GM21528 (cell line): ENCODE results near the gene FCRL4.

Experiments used
- ATAC-seq: cut with Tn5 transposase; IDR thresholded peaks from one replicate; pipeline ENCODE4 v1.9.1; 2021; ENCODE audit warnings: mild to moderate bottlenecking, moderate library complexity; ENCODE audit not compliant: unreplicated experiment, low FRiP score

Gene FCRL4

DNA sequence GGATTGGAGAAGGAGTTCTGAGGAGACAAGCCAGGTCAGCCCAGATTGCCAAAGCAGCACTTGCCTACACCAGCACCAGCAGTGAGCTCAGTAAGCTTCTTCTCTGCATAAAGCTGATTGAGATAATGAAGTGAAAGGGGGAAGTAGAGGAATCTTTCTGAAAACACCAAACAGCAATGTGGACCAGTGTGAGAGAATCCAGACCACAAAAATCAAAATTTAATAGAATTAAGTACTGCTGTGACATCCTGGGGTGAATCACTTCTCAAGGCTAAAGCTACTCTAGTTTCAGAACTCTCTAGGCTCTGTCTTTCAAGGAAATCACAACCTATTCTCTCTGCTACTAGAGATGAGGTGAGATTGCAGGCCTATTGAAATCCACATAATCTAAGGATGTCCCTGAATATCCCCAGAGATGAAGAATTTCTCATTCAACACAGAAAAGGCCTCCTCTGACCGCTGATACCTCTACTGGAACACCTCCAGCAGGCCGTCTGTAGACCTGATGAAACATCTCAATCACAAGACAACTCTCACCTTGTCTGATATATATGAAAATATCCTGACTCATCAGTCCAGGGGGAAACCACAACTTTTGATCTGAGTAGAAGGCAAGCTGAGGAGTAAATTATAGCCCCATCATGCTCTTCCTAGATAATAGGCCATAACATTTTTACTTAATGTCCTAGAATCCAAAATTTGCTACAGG, at the start of gene FCRL4:
FCRL4 (minus strand) TSS at position 127 of the 709 bp plus-strand sequence. CDS start 141 bp downstream, outside the sequence.
- peak; percentile 50 for ATAC-seq

- no peak for ATAC-seq
These were observed 48.3 kb upstream of the FCRL4 start for GRCh38 chr1:157646144-157646543.

DNA sequence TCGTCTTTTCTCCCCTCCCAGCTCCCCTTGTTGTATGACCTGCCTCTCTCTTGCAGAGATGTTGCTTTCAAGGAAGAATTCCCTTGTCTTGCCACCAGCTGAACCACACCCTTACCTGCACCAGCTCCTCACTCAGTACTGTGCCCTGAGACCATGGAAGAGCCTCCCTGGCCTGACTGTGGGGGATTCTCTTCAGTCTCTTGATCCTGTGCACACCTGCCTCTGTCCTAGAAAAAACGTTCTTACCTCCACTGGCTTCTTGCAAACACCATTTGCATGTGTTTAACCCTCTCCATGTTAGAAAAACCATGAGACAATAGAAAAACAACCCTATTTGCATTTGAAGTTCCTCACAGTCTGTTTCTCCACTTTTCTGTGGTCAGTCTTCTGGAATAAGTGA, 43.3 kb upstream of the FCRL4 start:
- no peak for ATAC-seq

DNA sequence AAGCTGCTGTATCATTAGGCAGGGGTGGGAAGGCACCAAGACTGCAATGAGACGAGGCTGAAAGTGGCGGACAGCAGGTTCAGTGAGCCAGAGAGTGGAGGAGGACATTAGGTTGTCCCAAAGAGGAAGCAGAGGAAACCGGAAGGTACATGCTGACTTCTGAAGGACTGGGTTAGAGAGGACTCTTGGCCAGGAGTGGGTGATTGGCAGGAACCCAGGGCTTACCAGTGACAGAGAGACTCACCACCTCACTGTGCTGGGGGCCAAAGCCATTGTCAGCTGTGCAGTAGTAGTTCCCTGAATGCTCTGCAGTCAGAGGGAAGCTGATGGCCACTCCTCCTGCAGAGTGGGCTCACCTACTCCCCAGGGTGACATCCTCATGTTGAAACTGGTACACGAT, 41.9 kb upstream of the FCRL4 start:
- no peak for ATAC-seq

- ATAC-seq: no peak
These were observed 30.9 kb upstream of the FCRL4 start for GRCh38 chr1:157628773-157629172.

- no peak for ATAC-seq
These were observed 28.2 kb upstream of the FCRL4 start for GRCh38 chr1:157626099-157626498.

GRCh38 chr1:157624471-157624870, 26.6 kb upstream of the FCRL4 start:
- no peak for ATAC-seq

DNA sequence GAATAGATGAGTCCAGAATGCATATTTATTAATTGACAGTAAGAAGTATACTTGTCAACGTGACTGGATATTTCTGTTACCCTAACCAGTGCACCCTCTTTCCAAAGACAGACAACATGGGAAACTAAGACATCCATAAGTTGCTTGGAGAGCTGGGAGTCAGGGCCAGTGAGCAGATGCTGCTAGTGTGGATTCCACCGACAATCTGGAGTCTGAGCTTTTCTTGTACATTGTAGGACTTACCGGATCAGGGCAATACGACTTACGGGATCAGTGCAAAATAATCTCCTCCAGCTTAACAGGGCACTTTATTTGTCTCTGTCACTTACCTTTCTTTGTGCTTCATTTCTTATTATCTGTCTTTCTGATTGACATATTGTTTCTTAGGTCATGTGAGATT, 24.6 kb upstream of the FCRL4 start:
- ATAC-seq: no peak

- no peak for ATAC-seq
These were observed 20.3 kb upstream of the FCRL4 start for GRCh38 chr1:157618190-157618589.

- no peak for ATAC-seq
These were observed 2.4 kb upstream of the FCRL4 start for GRCh38 chr1:157600236-157600635.

GRCh38 chr1:157596384-157596783, 1.5 kb downstream of the FCRL4 start:
- peak; percentile 52 for ATAC-seq

- ATAC-seq: peak; percentile 66
These were observed 2.5 kb downstream of the FCRL4 start for GRCh38 chr1:157595356-157595755.

- no peak for ATAC-seq
These were observed 11.9 kb downstream of the FCRL4 start for GRCh38 chr1:157585984-157586383.

DNA sequence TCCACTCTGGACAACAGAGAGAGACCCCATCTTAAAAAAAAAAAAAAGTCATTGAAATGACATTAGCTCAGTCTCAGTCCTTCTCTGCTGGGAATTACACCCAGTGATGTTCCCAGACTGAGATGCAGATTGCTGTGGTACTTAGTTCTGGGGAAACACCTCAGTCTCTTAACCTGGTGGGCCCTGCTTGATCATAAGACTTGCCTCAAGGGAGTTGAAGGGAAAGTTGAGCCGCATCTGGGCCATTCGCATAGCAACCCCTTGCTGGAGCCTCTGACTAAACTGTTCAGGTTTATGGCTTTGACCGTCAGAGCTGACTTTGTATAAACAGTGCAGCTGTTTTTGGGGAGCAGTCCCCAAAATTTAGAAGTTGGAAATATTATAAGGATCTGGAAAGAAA, 13.4 kb downstream of the FCRL4 start:
- no peak for ATAC-seq

- ATAC-seq: no peak
These were observed 17.1 kb downstream of the FCRL4 start for GRCh38 chr1:157580828-157581210.

GRCh38 chr1:157580179-157580827, 17.6 kb downstream of the FCRL4 start:
- ATAC-seq: no peak

DNA sequence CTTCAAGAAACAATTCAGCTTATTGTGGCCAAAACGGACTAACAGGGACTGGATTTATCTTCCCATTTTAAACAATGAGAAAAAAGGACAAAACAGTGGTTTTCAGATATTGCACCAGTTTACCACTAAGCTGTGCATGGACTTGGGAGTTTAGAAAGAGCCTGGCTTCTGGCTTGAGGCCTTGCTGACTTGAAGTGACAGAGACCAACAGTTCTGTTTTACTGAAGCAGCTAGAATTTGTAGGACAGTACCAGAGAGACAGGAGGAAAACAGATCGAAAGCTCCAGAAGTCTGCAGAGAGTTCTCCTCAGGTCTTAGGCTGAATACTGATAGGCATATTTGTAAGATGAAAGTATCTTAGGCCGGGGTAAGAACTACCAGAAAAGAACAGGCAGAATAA, 20.5 kb downstream of the FCRL4 start:
- ATAC-seq: no peak

GRCh38 chr1:157575744-157576143, 22.1 kb downstream of the FCRL4 start:
- no peak for ATAC-seq

DNA sequence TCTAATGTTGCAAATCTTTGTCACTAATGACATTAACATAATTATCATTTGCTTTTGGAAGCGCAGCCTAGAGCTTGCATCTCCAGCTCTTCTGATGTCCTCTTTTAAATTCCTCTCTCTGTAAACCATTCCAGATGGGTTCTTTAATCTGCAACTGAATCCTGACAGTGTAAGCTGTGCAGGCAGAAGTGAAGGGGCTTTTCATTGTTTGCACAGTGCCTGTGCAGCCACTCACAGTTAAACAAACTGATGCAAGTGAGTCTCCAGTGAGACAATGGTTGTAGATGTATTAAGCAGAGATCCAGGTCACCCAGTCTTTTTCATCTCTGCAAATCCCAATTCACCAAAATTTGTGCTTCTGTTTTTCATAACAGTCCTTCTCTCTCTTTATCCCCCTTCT, 23.0 kb downstream of the FCRL4 start:
- ATAC-seq: no peak

- ATAC-seq: no peak
These were observed 31.2 kb downstream of the FCRL4 start for GRCh38 chr1:157566484-157567300.

DNA sequence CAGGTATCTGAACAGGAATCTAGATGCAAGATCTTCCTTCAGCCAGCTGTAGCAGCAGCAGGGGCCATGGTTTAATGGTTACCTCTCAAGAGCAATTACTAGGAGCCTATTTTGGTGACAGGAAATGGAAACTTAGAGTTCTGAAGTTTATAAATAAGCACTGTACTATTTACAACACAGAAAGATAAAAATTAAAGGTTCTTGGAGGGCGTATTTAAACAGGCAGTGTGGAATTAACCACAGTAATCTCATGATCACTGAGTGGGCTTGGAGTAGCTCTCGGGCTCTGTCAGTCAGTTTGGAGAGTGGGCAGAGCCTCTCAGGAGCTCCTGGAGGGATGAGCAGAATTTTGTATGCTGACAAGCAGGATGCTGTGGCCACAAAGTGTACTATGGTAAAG, 35.4 kb downstream of the FCRL4 start:
- peak; percentile 69 for ATAC-seq
